ENCODE data around the gene UBE2Q1.

Gene UBE2Q1

DNA sequence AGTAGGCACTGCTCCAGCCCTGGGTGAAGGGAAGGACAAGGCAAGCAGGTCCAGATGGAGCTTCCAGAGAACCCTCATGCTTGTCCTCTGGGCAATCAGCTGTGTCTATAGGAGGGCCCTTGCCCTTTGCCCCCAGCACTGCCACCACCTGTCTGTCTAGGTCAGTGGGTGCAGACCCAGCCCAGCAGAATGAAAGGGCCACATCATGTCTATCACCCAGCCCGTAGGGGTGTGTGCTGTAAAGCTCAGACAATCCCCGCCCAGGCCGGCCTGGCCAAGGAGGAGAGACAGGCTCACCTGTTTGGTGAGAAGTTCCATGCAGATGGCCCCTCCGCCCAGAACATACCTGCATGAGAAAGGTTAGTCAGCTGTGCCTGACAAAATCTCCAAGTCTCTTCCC is 7.0 kb downstream of the UBE2Q1 start:
- Histone ChIP-seq H2AK5ac (ENCODE audit: low read length) (no peak overlapping the region), H3K4me1 (ENCODE audit: control insufficient read depth, low read depth, low read length) (peaks cover 3% of the 10 kb centered on the region), H3K27ac (ENCODE audit: low read depth, low read length) (no peak overlapping the region), H3K4me2 (ENCODE audit: low read length) (no peak overlapping the region), H3K56ac (ENCODE audit: low read length) (no peak overlapping the region), H3K4me3 (ENCODE audit: low read length) (no peak overlapping the region), H3K36me3 (ENCODE audit: control insufficient read depth, insufficient read depth, low read length) (peaks cover 32% of the 10 kb centered on the region), H2BK120ac (ENCODE audit: low read depth, low read length) (no peak overlapping the region), H3K9ac (ENCODE audit: low read length) (no peak overlapping the region), H2BK5ac (ENCODE audit: low read length) (no peak overlapping the region), H4K8ac (ENCODE audit: low read depth, low read length) (no peak overlapping the region), H3K23ac (ENCODE audit: low read length) (no peak overlapping the region), H3K79me2 (ENCODE audit: control insufficient read depth, insufficient read depth, low read length) (peaks cover 10% of the 10 kb centered on the region), H2BK15ac (replicated peaks; ENCODE audit: low read depth) (no peak overlapping the region), H3K79me1 (ENCODE audit: low read length) (peaks cover 10% of the 10 kb centered on the region), H3K27me3 (ENCODE audit: insufficient read depth, low read length, poor library complexity) (no peaks in the 10 kb centered on the region), H3K4ac (ENCODE audit: low read depth, low read length) (no peak overlapping the region), H4K5ac (ENCODE audit: low read length) (no peak overlapping the region), H3K18ac (ENCODE audit: low read length) (no peak overlapping the region)
- no peak for DNase-seq
- no CpG with 5 or more reads among the region's 4 CpGs for WGBS (ENCODE audit: extremely low coverage, insufficient coverage, low lambda C conversion rate)

DNA sequence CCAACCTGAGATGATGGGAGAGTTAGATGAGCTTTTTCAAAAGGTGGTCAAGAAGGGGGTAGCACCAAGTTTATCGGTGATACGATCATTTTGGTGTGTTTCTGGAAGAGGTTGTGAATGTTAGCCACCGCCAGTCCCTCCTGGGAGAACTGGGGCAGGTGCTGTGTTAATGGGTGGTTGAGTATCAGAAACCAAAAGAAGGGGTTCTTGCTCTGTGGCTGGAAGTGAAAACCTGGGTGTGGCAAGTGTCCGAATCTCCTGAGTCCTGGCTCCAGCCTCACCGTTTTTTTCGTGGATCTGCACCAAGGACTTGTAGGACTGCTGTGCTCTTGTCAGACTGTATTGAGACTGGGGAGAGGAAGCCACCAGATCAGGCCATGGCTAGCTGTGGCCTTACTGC is 7.8 kb downstream of the UBE2Q1 start:
- no peak overlapping the region for H3K4me3 ChIP-seq (ENCODE audit: low read length)
- no peak overlapping the region for H3K27ac ChIP-seq (ENCODE audit: low read depth, low read length)
- H3K9ac ChIP-seq (ENCODE audit: low read length): no peak overlapping the region
- H3K79me2 ChIP-seq (ENCODE audit: control insufficient read depth, insufficient read depth, low read length): peaks cover 2% of the 10 kb centered on the region
- H2BK15ac ChIP-seq (replicated peaks; ENCODE audit: low read depth): no peak overlapping the region
- WGBS (ENCODE audit: extremely low coverage, insufficient coverage, low lambda C conversion rate): no CpG with 5 or more reads among the region's 6 CpGs
- no peak overlapping the region for H2AK5ac ChIP-seq (ENCODE audit: low read length)
- no peak overlapping the region for H4K5ac ChIP-seq (ENCODE audit: low read length)
- peaks cover 32% of the 10 kb centered on the region for H3K36me3 ChIP-seq (ENCODE audit: control insufficient read depth, insufficient read depth, low read length)
- H3K4me1 ChIP-seq (ENCODE audit: control insufficient read depth, low read depth, low read length): no peaks in the 10 kb centered on the region
- no peak overlapping the region for H3K4me2 ChIP-seq (ENCODE audit: low read length)
- H3K27me3 ChIP-seq (ENCODE audit: insufficient read depth, low read length, poor library complexity): no peaks in the 10 kb centered on the region
- peaks cover 3% of the 10 kb centered on the region for H3K79me1 ChIP-seq (ENCODE audit: low read length)
- no peak overlapping the region for H3K56ac ChIP-seq (ENCODE audit: low read length)
- no peak overlapping the region for H4K8ac ChIP-seq (ENCODE audit: low read depth, low read length)
- H3K4ac ChIP-seq (ENCODE audit: low read depth, low read length): no peak overlapping the region
- DNase-seq: no peak
- no peak overlapping the region for H3K18ac ChIP-seq (ENCODE audit: low read length)
- no peak overlapping the region for H2BK120ac ChIP-seq (ENCODE audit: low read depth, low read length)
- H2BK5ac ChIP-seq (ENCODE audit: low read length): no peak overlapping the region
- H3K23ac ChIP-seq (ENCODE audit: low read length): no peak overlapping the region

DNA sequence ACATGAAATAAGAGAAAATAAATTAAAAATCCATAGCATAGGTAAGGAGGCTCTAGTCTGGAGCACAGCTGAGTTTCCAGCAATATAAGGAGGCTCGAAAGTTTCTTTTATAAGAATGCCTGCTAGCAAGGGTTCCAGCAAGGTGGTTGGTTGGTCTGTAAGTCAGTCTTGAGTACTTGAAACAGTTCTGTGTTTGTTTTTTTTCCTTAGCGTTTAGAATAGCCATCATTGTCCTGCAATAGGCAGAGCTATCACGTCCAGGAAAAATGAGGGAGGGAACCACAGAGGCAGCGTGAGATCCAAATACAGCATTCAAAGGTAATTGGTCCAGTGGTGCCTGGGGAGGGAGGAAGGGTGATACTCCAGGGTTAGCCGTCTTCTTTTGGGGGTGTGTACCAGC is 8.4 kb downstream of the UBE2Q1 start:
- no CpG with 5 or more reads among the region's 5 CpGs for WGBS (ENCODE audit: extremely low coverage, insufficient coverage, low lambda C conversion rate)
- H2BK5ac ChIP-seq (ENCODE audit: low read length): no peak overlapping the region
- peaks cover 32% of the 10 kb centered on the region for H3K36me3 ChIP-seq (ENCODE audit: control insufficient read depth, insufficient read depth, low read length)

DNA sequence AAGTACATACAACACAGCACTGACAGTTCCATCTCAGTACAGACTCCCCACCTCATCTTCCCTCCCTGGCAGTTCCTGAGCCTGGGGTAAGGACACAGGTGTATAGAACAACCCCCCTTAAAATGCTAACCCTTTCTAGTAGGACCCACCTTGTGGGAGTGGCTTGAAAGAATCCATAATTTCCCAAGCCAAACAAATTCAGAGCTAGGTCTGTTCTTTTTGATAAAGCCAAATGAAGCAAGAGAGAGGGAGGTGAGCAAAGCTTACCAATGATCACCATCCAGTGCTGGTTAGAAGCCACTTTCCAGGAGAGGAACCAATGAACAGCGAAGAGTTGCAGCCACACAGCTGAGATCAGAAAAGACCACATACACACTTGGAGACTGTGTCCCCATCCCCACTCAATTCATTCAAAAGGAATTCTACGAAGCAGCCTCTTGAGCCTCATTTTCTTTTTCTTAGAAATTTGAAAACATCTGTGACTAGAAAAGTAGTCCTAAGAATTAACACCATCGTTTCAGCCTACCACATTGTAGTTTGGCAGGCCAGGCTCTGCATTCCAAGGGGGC is 9.2 kb downstream of the UBE2Q1 start:
- no peak overlapping the region for H2BK15ac ChIP-seq (replicated peaks; ENCODE audit: low read depth)

More for the DNA sequence above, 8.4 kb downstream of the UBE2Q1 start:
- H3K23ac ChIP-seq (ENCODE audit: low read length): no peak overlapping the region
- H3K4me2 ChIP-seq (ENCODE audit: low read length): no peak overlapping the region
- H3K27me3 ChIP-seq (ENCODE audit: insufficient read depth, low read length, poor library complexity): no peaks in the 10 kb centered on the region
- H2BK15ac ChIP-seq (replicated peaks; ENCODE audit: low read depth): no peak overlapping the region
- no peak overlapping the region for H3K56ac ChIP-seq (ENCODE audit: low read length)
- H4K8ac ChIP-seq (ENCODE audit: low read depth, low read length): no peak overlapping the region
- no peak overlapping the region for H3K27ac ChIP-seq (ENCODE audit: low read depth, low read length)
- no peak overlapping the region for H3K4ac ChIP-seq (ENCODE audit: low read depth, low read length)
- no peaks in the 10 kb centered on the region for H3K79me2 ChIP-seq (ENCODE audit: control insufficient read depth, insufficient read depth, low read length)
- DNase-seq: no peak
- no peaks in the 10 kb centered on the region for H3K4me1 ChIP-seq (ENCODE audit: control insufficient read depth, low read depth, low read length)
- H4K5ac ChIP-seq (ENCODE audit: low read length): no peak overlapping the region
- H3K79me1 ChIP-seq (ENCODE audit: low read length): peaks cover 2% of the 10 kb centered on the region
- no peak overlapping the region for H3K18ac ChIP-seq (ENCODE audit: low read length)
- no peak overlapping the region for H3K9ac ChIP-seq (ENCODE audit: low read length)
- no peak overlapping the region for H2AK5ac ChIP-seq (ENCODE audit: low read length)
- no peak overlapping the region for H2BK120ac ChIP-seq (ENCODE audit: low read depth, low read length)
- H3K4me3 ChIP-seq (ENCODE audit: low read length): no peak overlapping the region

DNA sequence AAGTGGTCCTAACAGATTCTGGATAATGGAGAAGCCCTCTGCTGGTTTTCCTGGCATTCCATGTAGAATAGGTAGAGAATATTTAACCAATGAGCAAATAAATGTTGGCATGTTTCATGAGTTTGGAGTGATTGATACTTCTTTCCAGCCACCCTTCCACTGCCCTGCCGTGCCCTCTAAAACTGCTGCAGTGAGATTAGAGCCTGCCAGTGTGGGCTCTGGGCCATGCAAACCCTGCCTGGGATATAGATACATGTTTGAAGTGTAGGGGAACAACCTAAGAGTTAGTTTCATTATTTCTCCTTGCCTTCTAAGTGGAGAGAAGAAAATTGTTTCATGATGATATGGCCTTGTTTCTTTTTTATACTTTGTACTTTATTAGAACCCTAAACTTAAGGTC is 10.4 kb downstream of the UBE2Q1 start:
- no peak overlapping the region for H3K4ac ChIP-seq (ENCODE audit: low read depth, low read length)
- H3K4me3 ChIP-seq (ENCODE audit: low read length): no peak overlapping the region
- H2BK5ac ChIP-seq (ENCODE audit: low read length): no peak overlapping the region
- no peak overlapping the region for H3K9ac ChIP-seq (ENCODE audit: low read length)
- no peak overlapping the region for H4K5ac ChIP-seq (ENCODE audit: low read length)
- H3K4me1 ChIP-seq (ENCODE audit: control insufficient read depth, low read depth, low read length): no peaks in the 10 kb centered on the region
- no peak for DNase-seq
- H2AK5ac ChIP-seq (ENCODE audit: low read length): no peak overlapping the region
- H2BK120ac ChIP-seq (ENCODE audit: low read depth, low read length): no peak overlapping the region
- H4K8ac ChIP-seq (ENCODE audit: low read depth, low read length): no peak overlapping the region
- no peak overlapping the region for H2BK15ac ChIP-seq (replicated peaks; ENCODE audit: low read depth)
- H3K27ac ChIP-seq (ENCODE audit: low read depth, low read length): no peak overlapping the region
- no peaks in the 10 kb centered on the region for H3K79me2 ChIP-seq (ENCODE audit: control insufficient read depth, insufficient read depth, low read length)
- H3K36me3 ChIP-seq (ENCODE audit: control insufficient read depth, insufficient read depth, low read length): peaks cover 24% of the 10 kb centered on the region
- H3K27me3 ChIP-seq (ENCODE audit: insufficient read depth, low read length, poor library complexity): no peaks in the 10 kb centered on the region
- no peak overlapping the region for H3K4me2 ChIP-seq (ENCODE audit: low read length)
- peaks cover 2% of the 10 kb centered on the region for H3K79me1 ChIP-seq (ENCODE audit: low read length)
- H3K23ac ChIP-seq (ENCODE audit: low read length): no peak overlapping the region
- no CpG with 5 or more reads among the region's 1 CpG for WGBS (ENCODE audit: extremely low coverage, insufficient coverage, low lambda C conversion rate)
- no peak overlapping the region for H3K18ac ChIP-seq (ENCODE audit: low read length)
- no peak overlapping the region for H3K56ac ChIP-seq (ENCODE audit: low read length)

More for the DNA sequence above, 9.2 kb downstream of the UBE2Q1 start:
- no peak overlapping the region for H3K56ac ChIP-seq (ENCODE audit: low read length)
- H4K5ac ChIP-seq (ENCODE audit: low read length): no peak overlapping the region
- no peaks in the 10 kb centered on the region for H3K4me1 ChIP-seq (ENCODE audit: control insufficient read depth, low read depth, low read length)
- H3K27me3 ChIP-seq (ENCODE audit: insufficient read depth, low read length, poor library complexity): no peaks in the 10 kb centered on the region
- peaks cover 30% of the 10 kb centered on the region for H3K36me3 ChIP-seq (ENCODE audit: control insufficient read depth, insufficient read depth, low read length)
- H3K4me2 ChIP-seq (ENCODE audit: low read length): no peak overlapping the region
- DNase-seq: no peak
- H3K79me2 ChIP-seq (ENCODE audit: control insufficient read depth, insufficient read depth, low read length): no peaks in the 10 kb centered on the region
- whole genome bisulfite sequencing (ENCODE audit: extremely low coverage, insufficient coverage, low lambda C conversion rate): no CpG with 5 or more reads among the region's 3 CpGs
- H2BK120ac ChIP-seq (ENCODE audit: low read depth, low read length): no peak overlapping the region
- no peak overlapping the region for H3K18ac ChIP-seq (ENCODE audit: low read length)
- H3K79me1 ChIP-seq (ENCODE audit: low read length): peaks cover 2% of the 10 kb centered on the region
- H3K23ac ChIP-seq (ENCODE audit: low read length): no peak overlapping the region
- H2AK5ac ChIP-seq (ENCODE audit: low read length): no peak overlapping the region
- no peak overlapping the region for H2BK5ac ChIP-seq (ENCODE audit: low read length)
- H3K9ac ChIP-seq (ENCODE audit: low read length): no peak overlapping the region
- no peak overlapping the region for H4K8ac ChIP-seq (ENCODE audit: low read depth, low read length)
- H3K27ac ChIP-seq (ENCODE audit: low read depth, low read length): no peak overlapping the region
- H3K4me3 ChIP-seq (ENCODE audit: low read length): no peak overlapping the region
- no peak overlapping the region for H3K4ac ChIP-seq (ENCODE audit: low read depth, low read length)

DNA sequence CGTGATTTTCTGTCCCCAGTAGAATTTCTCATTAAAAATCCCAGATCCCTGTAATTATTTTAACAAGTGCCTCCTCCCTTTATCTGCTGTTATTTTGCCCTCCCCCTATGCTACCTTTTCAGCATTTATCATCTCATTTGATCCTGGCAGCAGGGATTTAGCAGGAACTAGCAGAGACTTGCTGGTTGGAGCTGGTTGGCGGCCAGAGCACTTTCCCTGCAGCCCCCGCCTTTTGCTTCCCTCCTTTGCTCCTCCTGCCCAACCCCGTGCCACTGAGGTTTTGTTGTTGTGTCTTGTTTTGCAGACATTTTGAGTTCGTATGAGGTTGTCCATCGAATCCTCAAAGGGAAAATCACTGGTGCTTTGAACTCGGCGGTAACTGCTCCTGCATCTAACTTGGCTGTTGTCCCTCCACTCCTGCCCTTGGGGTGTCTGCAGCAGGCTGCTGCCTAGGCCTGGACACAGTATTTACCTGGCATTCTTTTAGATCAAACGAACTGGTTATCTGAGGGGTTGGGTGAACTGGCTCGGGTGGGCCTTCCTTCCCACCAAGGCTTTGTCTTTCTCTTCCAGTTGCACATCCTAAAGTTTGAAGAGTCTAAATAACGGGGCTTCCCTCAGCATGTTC is 11.2 kb downstream of the UBE2Q1 start:
- no peak overlapping the region for H3K4me2 ChIP-seq (ENCODE audit: low read length)
- no peak for DNase-seq
- no peak overlapping the region for H3K27ac ChIP-seq (ENCODE audit: low read depth, low read length)
- H3K27me3 ChIP-seq (ENCODE audit: insufficient read depth, low read length, poor library complexity): no peaks in the 10 kb centered on the region
- H3K9ac ChIP-seq (ENCODE audit: low read length): no peak overlapping the region
- H3K79me2 ChIP-seq (ENCODE audit: control insufficient read depth, insufficient read depth, low read length): no peaks in the 10 kb centered on the region
- no peak overlapping the region for H4K8ac ChIP-seq (ENCODE audit: low read depth, low read length)
- H3K4me3 ChIP-seq (ENCODE audit: low read length): no peak overlapping the region
- H2BK15ac ChIP-seq (replicated peaks; ENCODE audit: low read depth): no peak overlapping the region
- no peak overlapping the region for H3K18ac ChIP-seq (ENCODE audit: low read length)
- no peaks in the 10 kb centered on the region for H3K4me1 ChIP-seq (ENCODE audit: control insufficient read depth, low read depth, low read length)
- no peak overlapping the region for H2BK5ac ChIP-seq (ENCODE audit: low read length)
- no peak overlapping the region for H3K23ac ChIP-seq (ENCODE audit: low read length)
- no peak overlapping the region for H3K4ac ChIP-seq (ENCODE audit: low read depth, low read length)
- H3K56ac ChIP-seq (ENCODE audit: low read length): no peak overlapping the region
- H4K5ac ChIP-seq (ENCODE audit: low read length): no peak overlapping the region
- H2BK120ac ChIP-seq (ENCODE audit: low read depth, low read length): no peak overlapping the region
- peaks cover 2% of the 10 kb centered on the region for H3K79me1 ChIP-seq (ENCODE audit: low read length)
- WGBS (ENCODE audit: extremely low coverage, insufficient coverage, low lambda C conversion rate): no CpG with 5 or more reads among the region's 11 CpGs
- peaks cover 20% of the 10 kb centered on the region for H3K36me3 ChIP-seq (ENCODE audit: control insufficient read depth, insufficient read depth, low read length)
- no peak overlapping the region for H2AK5ac ChIP-seq (ENCODE audit: low read length)

All from mesendoderm (in vitro differentiated cells).